H1 (cell line): ENCODE data around the gene ANKRD40. TPM values are rescaled to one million over a fixed set of nuclear protein-coding genes. Genes with fewer than 3 reads are reported as not detected.

Source experiments
- RNF2 ChIP-seq: fragments of 200-900, 300-1000 bp; sonication (generic); IDR thresholded peaks from 2 replicates; pipeline ENCODE4 v1.7.1; 2016; ENCODE audit warnings: borderline replicate concordance, low read depth, mild to moderate bottlenecking, antibody characterized with exemption, low read length; ENCODE audit not compliant: poor library complexity, severe bottlenecking; ENCODE audit errors: missing control alignments
- TCF12 ChIP-seq: IDR thresholded peaks from 2 replicates; pipeline ENCODE4 v1.6.1; 2011; ENCODE audit warnings: low read depth, mild to moderate bottlenecking, low read length
- ZNF274 ChIP-seq: IDR thresholded peaks from 2 replicates; pipeline ENCODE4 v1.7.0; 2012; ENCODE audit warnings: low read length, borderline replicate concordance; ENCODE audit errors: extremely low read depth
- polyA plus RNA-seq, 7 experiments: library from polyadenylated mRNA; depleted of rRNA in 3 of 7; stranded (reverse) in 5 of 7; unstranded in 2 of 7; fragments of >200 nt in 5 of 7; fragments of 200-250 nt in 2 of 7; gene quantifications; 1 replicate in 5 of 7; 2 replicates in 1 of 7; 4 replicates in 1 of 7; pipeline versions ENCODE4 v1.2.1 to v1.2.3, GENCODE V29; 2011 to 2013; ENCODE audit warnings: missing spikeins in 2 of 7, mixed read lengths in 2 of 7
- total RNA-seq: library from RNA; stranded (reverse); fragmentation: NEBNext Ultra II Directional; extraction: Animal tissue kit (Norgen Biotek cat#: 25700); gene quantifications from 2 replicates; pipeline ENCODE4 v1.2.1, GENCODE V29; 2021

Gene ANKRD40
- total and polyA plus RNA-seq, 2 of the 8 experiments (the other 6 are each of a cell fraction or from before 2014, with no cell fraction given), result 26.1 to 50.1 TPM

- TF ChIP-seq ZNF274 (no peak), RNF2 (no peak), TCF12 (no peak)
Measured at GRCh38 chr17:50699410-50699809, 8.3 kb downstream of the ANKRD40 start (continued).
